HG03060 (cell line): ENCODE results near the gene KCNMB2.
A peak's percentile ranks its signal among the peaks of the same experiment; 100 is the strongest.
"Not testable (repeated sequence)": the region's sequence is repeated elsewhere in the genome, so short reads cannot be mapped to it uniquely, and the experiment has no call there.

Experiments
- ATAC-seq: cut with Tn5 transposase; IDR thresholded peaks from one replicate; pipeline ENCODE4 v1.9.1; 2021; ENCODE audit warnings: low read depth, moderate number of reproducible peaks; ENCODE audit not compliant: unreplicated experiment

Gene KCNMB2

DNA sequence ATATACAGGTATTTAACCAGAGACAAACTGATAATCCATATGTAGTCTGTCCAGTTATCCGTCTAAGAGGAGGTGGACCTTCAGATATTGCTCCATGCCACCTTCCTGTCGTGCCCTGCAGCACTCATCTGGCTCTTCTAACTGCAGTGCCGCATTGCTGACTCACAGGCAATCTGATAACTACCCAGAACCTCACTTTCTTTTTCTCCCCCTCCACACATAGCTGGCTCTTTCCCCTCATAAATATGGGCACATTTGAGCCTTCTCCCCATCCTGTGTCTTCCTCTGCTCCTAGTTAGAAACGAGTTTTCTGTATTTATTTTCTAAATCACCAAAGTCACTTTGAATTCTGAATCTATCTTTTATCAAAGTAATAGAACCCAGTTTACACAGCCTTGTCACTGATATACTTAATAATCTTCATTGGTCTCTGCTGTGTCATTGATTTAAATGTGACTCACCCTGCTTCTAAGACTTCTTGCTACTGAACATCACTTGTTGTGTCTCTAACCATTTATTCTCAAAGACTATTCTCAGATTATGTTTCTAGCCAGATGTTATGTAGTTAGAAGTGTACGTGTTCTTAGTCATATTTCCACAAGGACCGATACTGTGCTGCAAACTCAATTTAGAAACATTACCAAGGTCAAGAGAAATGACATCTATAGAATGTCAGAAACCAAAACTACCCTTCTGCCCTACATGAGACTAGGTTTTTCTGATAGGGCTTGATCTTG lies 17.4 kb upstream of the KCNMB2 start:
- peak; percentile 77 for ATAC-seq

DNA sequence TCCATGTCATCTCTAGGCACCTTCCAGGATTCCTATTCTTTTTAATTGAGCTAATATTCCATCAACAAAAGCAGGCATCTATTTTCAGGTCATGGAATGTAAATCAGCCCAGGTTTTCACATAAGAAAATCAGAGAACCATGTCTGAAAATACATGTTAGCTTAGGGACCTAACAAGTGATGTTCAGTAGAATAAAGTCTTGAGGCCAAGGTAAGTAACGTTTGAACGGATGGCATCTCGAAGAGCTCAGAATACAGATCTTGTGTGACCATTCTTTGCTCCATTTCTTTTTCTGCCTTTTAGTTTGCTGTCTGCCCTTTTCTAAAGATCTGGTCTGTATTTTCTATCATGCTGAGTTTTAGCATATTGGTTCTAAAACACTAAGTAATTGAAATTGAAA lies 16.5 kb upstream of the KCNMB2 start:
- ATAC-seq = no peak

DNA sequence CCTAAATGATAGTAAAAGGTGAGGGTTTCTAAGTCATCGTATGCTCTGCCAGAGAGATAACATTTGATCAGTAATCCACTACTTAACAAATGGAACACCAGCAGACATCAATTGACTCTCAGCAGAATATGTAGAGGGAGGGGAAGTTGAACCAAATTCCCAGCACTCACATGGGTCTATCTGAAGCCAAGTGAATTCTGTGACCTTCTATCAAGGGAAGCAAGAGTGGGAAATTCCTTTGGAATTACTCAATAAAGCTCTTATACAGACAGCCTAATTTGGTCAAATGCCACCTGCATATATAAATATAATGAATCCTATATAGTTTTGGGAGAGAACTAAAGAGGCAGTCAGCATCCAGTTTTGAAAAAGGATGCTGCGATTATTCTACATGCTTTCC lies 15.8 kb upstream of the KCNMB2 start:
- ATAC-seq = no peak

DNA sequence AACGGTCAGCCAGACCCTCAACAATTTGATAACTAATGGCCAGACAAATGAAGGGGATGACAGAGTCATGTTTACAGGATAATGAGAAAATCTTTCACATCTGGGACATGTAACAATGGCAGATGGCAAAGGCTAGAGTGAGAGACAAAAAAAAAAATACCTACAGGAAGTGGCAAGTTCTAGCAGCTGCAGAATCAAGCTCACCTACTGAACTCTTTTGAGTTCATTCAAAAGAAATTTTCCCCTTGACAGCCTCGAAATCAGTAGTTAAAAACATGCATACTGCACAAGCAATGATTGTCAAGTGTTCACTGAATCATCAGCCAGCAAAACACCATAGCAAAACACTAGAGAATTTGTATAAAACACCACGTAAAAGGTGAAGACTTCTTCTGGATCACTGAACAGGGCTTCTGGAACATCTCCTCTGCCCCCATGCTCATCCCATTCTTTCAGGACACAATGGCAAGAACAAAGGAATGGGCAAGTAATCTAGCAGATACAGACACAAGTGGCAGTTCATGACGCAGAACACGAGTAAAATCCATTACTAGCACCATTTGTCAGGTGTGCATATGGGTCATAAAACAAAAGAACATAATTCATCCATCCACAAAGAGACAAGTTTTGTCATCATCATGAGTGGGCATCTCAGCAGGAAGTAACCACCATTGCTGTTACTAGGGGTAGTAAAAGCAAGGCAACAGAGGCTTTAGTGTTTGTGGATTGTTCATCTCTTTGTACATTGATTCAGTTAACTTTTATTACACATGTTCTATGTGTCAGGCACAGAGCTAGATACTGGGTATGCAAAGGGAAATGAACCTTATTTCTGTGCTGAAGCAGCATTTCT lies 13.8 kb upstream of the KCNMB2 start:
- no peak for ATAC-seq

DNA sequence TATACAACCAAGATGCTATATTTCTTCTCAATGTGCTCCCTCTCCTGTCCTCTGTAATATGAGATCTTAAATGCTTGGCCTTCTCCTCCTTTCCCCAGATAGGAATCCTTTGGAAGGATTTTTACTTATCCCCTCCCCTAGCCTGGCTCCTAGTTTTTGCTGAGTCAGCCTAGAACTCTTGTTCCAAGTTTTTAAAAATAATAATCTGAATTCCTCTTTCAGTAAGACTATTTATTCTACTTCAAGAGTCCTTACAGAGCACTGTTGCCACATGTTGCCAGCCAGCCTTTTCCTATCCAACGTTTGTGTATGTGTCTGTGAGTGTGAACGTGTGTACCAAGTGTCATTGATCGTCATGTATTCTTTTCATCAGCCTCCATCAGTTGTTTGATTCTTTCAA lies 11.0 kb upstream of the KCNMB2 start:
- ATAC-seq = no peak

DNA sequence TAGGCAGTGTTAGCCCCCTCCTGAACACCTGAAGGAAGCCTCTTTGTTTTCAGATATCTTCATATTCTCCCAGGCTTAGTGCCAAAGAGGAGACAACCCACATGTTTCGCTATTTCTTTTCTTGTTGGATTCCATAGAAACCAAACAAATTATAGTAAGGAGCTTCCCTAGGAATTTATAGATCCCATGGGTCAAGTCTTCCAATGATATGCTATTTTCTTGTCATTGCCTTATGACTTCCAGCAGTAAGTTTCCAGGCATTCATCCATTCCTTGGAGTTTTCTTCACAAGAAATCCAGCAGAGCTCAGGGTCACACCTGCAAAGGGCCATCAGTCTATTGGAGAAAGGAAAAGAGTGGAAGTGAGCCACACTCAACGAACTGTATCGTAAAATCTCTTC lies 9.9 kb upstream of the KCNMB2 start:
- no peak for ATAC-seq

DNA sequence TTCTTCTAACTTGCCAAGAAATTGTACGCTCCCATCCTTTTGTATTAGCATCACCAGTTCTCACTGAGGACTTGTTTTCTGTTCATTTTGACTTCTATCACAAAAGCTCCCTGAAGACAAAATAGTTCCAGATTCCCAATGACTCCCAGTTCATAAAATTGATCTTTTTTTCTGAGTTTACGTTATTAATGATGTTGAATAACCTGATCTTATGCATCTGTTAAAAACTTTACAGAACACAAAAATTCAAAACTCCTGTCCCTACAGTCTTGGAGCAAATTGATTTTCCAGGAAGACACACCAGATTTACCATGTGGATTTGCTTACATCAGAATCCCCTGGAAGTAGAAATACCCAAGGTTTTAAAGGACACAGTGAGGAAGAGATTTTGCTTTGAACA lies 8.3 kb upstream of the KCNMB2 start:
- no peak for ATAC-seq

DNA sequence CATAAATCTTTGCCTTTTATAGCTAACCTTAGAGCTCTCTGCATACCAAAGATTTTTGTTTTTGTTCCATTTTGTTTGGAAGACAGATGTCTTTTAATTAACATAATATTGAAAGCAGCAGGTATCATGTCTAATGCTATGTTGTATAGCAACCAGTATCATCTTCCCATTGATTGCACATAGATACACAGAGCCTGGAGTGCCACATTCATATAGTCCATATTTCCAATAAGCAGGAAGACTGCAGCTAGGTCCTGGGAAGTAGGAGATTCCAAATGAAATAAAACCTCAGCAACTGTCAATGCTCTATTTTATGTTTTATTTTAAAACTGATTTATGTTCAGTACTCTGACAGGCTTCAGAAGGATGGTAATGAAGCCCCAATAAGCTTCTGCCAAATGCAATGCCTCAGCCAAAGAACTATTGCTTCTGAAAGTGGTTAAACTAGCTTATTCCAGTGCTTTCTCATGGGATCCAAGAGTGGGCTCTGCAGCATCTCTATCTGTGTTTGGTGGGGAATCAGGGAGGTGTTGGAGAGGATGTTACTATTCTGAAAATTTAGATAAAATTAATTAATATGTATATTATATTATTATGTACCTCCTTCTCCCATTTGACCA lies 6.5 kb upstream of the KCNMB2 start:
- ATAC-seq = no peak

DNA sequence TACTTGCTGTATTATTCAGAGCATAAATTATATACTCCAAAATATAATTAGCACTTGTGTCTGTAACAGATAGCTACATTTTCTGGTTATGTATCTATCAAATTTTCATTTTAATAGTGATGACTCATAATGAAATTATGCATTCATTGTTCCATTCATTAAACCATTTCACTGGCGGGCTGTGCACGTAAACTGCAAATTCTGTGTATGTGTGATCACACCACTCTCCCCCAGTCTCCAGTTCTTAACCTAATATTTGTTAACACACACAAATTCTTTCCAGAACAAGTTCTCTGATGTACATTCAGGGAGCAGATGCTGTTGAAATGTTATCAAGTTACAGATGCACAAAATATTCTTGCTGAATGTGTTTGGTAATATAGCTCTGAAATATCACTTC lies 3.8 kb upstream of the KCNMB2 start:
- no peak for ATAC-seq

DNA sequence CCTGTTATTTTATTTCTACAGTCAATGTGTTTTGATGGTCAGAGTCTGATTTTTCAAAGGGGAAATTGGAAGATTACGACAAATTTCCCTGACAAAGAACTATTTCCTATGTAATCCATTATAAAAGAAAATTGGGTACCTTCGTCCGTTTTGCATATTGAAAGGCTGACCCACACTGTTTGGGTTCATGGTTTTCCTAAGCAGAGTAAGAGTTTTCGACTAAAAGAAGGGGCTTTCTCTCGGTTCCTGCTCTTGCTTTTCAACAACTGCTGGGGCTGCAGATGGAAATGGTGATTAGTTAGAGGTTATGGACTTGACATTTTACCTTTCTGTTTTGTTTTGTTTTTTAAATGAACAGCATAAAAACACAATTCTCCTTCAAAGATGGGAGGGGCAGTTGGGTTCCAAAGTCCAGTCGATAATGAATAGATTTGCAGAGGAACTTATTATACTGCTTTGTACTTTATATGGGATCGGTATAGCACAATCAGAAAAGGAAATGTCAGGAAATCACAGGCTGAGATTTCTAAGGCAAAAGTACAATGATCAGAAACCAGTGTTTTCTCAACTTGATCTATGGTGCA lies 978 bp downstream of the KCNMB2 start:
- ATAC-seq = no peak

DNA sequence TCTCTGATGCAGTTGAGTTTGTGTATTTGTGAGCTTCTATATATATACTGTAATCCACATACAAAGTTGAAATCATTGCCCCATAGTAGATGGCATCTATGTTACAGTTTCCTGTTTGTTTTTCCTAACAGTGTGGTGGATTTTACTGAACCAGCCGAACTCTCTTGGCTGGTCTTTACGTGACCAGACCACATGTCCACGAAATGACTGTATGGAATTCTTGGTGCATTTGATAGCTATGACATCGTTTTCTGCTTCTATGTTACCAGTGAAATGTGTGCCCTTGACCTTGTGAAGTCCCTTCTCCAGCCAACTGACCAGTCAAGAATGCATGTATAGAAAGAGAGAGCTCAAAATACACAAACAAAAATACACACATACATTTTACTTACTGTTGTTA lies 1.8 kb downstream of the KCNMB2 start:
- ATAC-seq = no peak

DNA sequence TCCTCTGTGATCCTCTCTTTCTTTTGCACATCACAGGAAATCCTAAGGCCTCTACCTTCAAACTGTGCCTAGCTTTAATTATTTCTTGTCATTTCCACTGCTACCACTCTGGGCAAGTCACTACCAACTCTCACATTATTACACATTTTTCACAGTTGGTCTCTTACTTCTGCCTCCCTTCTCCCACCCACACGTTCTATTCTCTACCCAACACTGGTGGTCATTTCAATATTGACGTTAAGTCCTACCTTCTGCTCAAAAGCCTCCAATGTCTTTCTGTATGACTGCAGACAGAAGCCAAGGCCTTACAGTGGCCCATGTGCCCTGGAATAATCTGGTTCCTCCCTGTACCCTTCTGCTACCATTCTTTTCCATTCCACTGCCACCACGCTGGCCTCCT lies 3.9 kb downstream of the KCNMB2 start:
- ATAC-seq = no peak

DNA sequence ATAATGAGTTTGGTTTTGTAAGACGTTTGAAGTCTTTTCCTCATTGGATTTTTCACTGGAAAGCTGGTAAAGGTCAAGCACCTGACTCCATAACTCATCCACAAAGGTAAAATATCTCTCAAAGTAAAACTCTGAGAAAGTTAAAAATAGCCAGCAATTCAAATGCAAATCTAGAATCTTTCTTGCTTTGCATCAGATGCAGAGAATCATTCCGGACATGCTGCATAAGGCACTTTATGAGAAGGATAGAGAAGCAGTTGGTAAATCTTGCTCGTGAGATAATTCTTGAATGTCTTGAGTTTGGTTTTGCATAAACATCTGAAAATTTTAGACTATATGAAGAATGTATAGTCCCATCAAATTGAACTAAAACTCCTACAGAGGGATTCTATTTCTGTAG lies 9.1 kb downstream of the KCNMB2 start:
- ATAC-seq = no peak

DNA sequence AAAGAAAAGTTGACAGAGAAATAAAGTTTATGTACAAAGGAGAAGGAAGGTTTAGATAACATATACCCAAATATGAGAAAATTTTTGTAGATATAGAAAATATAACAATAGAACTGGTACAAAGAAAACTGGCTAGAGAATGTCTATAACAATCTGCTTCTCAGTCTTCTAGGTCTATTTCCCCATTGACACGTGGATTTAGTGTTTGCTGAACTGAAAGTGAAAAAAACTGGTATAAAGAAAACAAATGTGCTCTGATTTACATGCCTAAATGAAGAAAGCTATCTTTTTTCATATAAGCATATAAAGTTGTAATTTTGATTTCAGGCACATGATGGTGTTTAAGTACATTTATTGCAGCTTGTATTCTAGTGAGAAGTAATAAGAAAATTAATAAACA lies 9.8 kb downstream of the KCNMB2 start:
- ATAC-seq = no peak

DNA sequence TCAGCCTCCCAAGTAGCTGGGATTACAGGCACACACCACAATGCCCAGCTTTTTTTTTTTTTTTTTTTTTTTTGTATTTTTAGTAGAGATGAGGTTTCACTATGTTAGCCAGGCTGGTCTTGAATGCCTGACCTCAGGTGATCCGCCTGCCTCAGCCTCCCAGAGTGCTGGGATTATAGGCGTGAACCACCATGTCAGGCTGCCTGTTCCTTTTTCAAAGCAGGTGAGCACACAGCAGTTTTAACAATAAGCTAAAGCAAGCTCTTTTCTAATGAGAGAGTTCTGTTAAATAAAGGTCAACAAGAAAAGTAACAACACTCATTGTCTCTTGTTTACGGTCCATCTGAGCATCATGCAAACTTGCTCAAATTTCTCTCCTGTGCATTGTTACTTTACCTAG lies 13.2 kb downstream of the KCNMB2 start:
- not testable (repeated sequence) for ATAC-seq

DNA sequence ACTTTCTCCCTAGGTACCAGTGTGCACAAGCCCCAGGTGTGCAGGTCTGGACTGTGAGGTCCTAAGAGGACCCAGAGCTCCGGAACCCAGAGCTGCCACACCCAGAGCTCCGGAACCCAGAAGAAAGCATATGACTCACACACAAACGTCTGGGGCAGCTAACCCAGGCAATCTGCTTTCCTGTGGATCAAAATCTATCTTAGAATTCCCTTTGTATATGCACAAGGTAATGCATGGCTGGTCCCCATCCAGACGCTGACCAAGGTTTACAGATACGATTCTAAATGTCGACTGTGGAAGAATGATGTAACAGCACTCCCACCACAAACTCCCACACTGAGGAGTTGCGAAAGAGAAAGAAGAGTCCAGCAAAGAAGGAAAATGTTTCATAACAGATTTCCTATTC lies 15.7 kb downstream of the KCNMB2 start:
- ATAC-seq = no peak

DNA sequence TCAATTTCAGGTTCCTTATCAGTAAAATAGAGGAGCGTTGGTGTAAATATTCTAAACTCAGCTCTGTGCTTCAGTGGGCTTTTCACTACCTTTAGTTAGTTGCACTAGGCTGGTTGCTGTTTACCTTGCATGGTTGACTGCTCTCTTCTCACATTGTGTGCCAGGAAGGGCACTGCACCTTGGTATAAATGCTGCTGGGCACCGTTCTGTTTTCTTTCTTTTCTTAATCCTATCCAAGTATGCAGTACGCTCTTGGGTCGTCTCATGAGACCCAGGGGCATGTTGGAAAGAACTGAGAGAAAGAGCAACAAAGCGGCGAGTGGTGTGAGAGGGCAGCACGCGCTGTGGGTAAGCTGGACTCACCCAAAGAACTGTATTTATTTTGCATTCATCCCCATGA lies 22.4 kb downstream of the KCNMB2 start:
- no peak for ATAC-seq

DNA sequence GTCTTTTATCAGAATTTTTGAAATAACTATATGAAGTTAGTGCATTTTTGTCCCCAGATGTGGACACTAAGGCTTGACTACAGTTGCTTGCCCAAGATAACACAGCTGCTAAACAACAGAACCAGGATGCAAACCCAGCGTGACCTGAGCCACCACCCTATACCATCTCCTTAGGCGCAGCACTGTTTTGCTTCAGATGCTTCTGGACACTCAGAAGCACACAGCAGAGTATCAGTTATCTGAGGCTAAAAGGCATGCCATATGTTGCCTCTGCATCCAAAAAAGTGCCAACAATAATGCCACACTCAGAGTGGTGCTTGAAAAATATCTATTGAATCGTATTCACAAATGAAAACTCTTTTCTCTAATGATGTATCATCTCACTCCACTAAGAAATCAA lies 24.5 kb downstream of the KCNMB2 start:
- no peak for ATAC-seq

DNA sequence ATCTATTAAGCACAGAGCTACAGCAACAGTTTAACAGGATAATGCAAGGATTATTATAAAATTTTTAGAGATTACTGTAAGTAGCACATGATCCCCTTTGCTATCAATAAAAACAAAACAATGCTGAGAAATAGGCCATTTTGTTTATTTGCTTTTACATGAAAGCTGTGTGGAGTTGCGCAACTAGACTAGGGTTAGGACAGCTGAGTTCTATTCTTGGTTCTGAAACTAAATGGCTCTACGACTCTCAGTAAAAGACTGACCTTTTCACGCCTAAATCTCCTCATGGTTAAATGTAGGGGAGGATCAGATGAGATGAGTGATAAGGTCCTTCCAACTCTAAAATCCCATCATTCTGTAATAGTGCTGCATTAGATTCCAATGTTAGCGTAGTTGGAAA lies 25.0 kb downstream of the KCNMB2 start:
- no peak for ATAC-seq

DNA sequence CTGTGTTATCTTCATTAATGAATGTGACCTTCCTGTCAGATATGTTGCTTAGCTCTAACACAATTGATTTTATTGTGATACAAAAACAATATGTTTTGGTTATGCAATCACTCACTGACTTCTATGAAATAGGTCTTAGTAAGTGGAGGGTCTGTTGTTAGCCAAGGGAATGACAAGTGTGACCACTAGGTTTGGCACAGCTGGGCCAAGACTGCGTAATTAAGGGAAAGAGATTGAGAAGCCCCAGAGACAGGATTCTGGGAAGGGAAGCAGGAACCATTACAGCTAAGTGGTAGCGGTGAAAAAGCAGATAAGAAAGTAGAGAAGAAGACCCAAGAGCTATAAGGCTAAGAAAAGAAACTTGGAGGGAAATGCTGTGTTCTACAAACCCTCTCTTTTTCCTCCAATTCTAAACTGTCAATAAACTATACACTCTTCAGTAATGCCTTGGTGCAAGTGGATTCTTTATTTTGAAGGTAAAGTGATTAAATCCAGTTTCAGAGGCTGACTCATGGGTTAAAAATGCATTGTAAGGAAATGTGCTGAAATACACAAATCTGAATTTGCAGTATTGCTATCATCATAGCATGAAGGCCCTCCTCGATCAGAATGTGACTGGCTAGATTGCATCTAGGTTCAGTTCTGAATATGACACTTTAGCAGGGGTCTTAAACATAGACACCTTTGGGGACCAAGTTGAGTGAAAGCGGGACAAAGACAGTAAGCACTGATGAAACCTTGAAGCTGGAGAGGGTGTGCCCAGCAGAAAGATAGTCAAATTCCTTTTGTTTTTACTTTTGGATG lies 26.1 kb downstream of the KCNMB2 start:
- ATAC-seq = no peak

DNA sequence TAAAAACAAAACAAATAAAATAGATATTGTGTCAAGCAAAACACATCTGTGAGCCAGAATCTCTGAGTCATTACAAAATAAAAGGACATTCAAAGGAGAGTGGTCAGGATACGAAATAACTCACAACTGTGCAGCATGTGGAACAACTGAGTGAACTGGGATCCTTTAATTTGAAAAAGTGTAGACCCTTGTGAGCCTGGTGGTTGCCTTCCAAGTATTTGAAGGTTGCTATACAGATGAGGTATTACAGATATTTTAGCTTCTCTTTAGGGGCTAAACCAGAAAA lies 26.7 kb downstream of the KCNMB2 start:
- no peak for ATAC-seq
